NT2/D1 (cell line): ENCODE measurements around the gene RPH3AL.

Source experiments
- SUZ12 ChIP-seq: IDR thresholded peaks from 2 replicates; pipeline ENCODE4 v1.6.1; 2011; ENCODE audit not compliant: insufficient read length, insufficient read depth; ENCODE audit errors: extremely low read depth
- YY1 ChIP-seq: IDR thresholded peaks from 2 replicates; pipeline ENCODE4 v1.6.1; 2011; ENCODE audit not compliant: insufficient read length, insufficient read depth
- ZNF274 ChIP-seq: IDR thresholded peaks from 2 replicates; pipeline ENCODE4 v1.6.1; 2011; ENCODE audit warnings: mild to moderate bottlenecking, low read depth, low read length

- TF ChIP-seq SUZ12 (no peak), ZNF274 (no peak), YY1 (no peak)
Observed at GRCh38 chr17:350706-351448, 1.7 kb downstream of the RPH3AL start.
